DOHH2 (cell line): ENCODE measurements around the gene IFI27L1.

Source experiments
- H3F3A ChIP-seq: fragments of 200-600 bp; sonication (generic), shearing (Covaris generic); 2 replicates; pipeline ENCODE4 v1.6.0; 2016; ENCODE audit warnings: antibody characterized with exemption, mild to moderate bottlenecking; ENCODE audit not compliant: control insufficient read depth, insufficient read depth
- H3K27ac ChIP-seq: fragments of 200-600 bp; sonication (generic); 2 replicates; pipeline ENCODE4 v1.5.1; 2014; ENCODE audit warnings: low read depth, mild to moderate bottlenecking, low read length, moderate library complexity
- H3K27me3 ChIP-seq: fragments of 200-600 bp; sonication (generic); 2 replicates; pipeline ENCODE4 v1.6.1; 2014; ENCODE audit warnings: mild to moderate bottlenecking, low read length, mixed read lengths; ENCODE audit not compliant: control insufficient read depth
- H3K36me3 ChIP-seq: fragments of 200-600 bp; sonication (generic); 2 replicates; pipeline ENCODE4 v1.6.1; 2014; ENCODE audit warnings: mild to moderate bottlenecking, low read length, moderate library complexity, mixed read lengths; ENCODE audit not compliant: control insufficient read depth
- H3K4me1 ChIP-seq: fragments of 200-600 bp; sonication (generic); 2 replicates; pipeline ENCODE4 v1.6.1; 2014; ENCODE audit warnings: mild to moderate bottlenecking, low read length, mixed read lengths; ENCODE audit not compliant: control insufficient read depth
- H3K4me2 ChIP-seq: fragments of 200-600 bp; sonication (generic); 2 replicates; pipeline ENCODE4 v1.6.0; 2014; ENCODE audit warnings: mild to moderate bottlenecking, low read length, moderate library complexity
- H3K4me3 ChIP-seq: fragments of 200-600 bp; sonication (generic); 2 replicates; pipeline ENCODE4 v1.5.1; 2014; ENCODE audit warnings: mild to moderate bottlenecking, low read length, mixed read lengths
- H3K79me2 ChIP-seq: fragments of 200-600 bp; sonication (generic); 2 replicates; pipeline ENCODE4 v1.6.1; 2014; ENCODE audit warnings: mild to moderate bottlenecking, low read length, mixed read lengths; ENCODE audit not compliant: control insufficient read depth
- H3K9me2 ChIP-seq: fragments of 200-600 bp; sonication (generic); replicated peaks from 2 replicates; pipeline ENCODE4 v1.6.1; 2014; ENCODE audit warnings: mild to moderate bottlenecking, low read length, mixed read lengths; ENCODE audit not compliant: control insufficient read depth
- H3K9me3 ChIP-seq: fragments of 200-600 bp; sonication (generic); 2 replicates; pipeline ENCODE4 v1.6.1; 2014; ENCODE audit warnings: antibody characterized with exemption, low read length, mixed read lengths; ENCODE audit not compliant: control insufficient read depth, insufficient read depth
- H4K20me1 ChIP-seq: fragments of 200-600 bp; sonication (generic); 2 replicates; pipeline ENCODE4 v1.6.0; 2014; ENCODE audit warnings: low read depth, mild to moderate bottlenecking, antibody characterized with exemption, low read length, moderate library complexity; ENCODE audit not compliant: control insufficient read depth, insufficient read depth
- CTCF ChIP-seq: fragments of 200-600 bp; sonication (generic); IDR thresholded peaks from one replicate; pipeline ENCODE4 v1.5.1; 2014; ENCODE audit warnings: antibody characterized with exemption, mild to moderate bottlenecking, low read depth, low read length; ENCODE audit not compliant: poor library complexity, severe bottlenecking
- EZH2phosphoT487 ChIP-seq: fragments of 200-600 bp; sonication (generic); IDR thresholded peaks from 2 replicates; pipeline ENCODE4 v1.6.1; 2017; ENCODE audit warnings: borderline replicate concordance, mild to moderate bottlenecking, antibody characterized with exemption, low read length, moderate library complexity, mixed read lengths

The IFI27L1 gene

GRCh38 chr14:94041551-94042346 lies 39.4 kb upstream of the IFI27L1 start:
- H3K36me3 ChIP-seq: peaks cover 21% of the 10 kb centered on the region
- no peaks in the 10 kb centered on the region for H3K27me3 ChIP-seq
- H4K20me1 ChIP-seq: no peaks in the 10 kb centered on the region
- no peaks in the 10 kb centered on the region for H3K9me3 ChIP-seq
- H3K4me1 ChIP-seq: no peaks in the 10 kb centered on the region
- no peaks in the 10 kb centered on the region for H3K9me2 ChIP-seq
- no peaks in the 10 kb centered on the region for H3F3A ChIP-seq
- no peak overlapping the region for H3K4me3 ChIP-seq
- TF ChIP-seq CTCF: no peak
- no peak for TF ChIP-seq EZH2phosphoT487
- no peak overlapping the region for H3K4me2 ChIP-seq
- no peak overlapping the region for H3K27ac ChIP-seq
- H3K79me2 ChIP-seq: no peaks in the 10 kb centered on the region

GRCh38 chr14:94042433-94043091 lies 38.5 kb upstream of the IFI27L1 start:
- no peak overlapping the region for H3K27ac ChIP-seq
- H3F3A ChIP-seq: no peaks in the 10 kb centered on the region
- H3K4me2 ChIP-seq: no peak overlapping the region
- peaks cover 29% of the 10 kb centered on the region for H3K36me3 ChIP-seq
- no peaks in the 10 kb centered on the region for H3K4me1 ChIP-seq
- H3K9me2 ChIP-seq: no peaks in the 10 kb centered on the region
- no peaks in the 10 kb centered on the region for H3K27me3 ChIP-seq
- no peak for TF ChIP-seq CTCF
- no peaks in the 10 kb centered on the region for H3K9me3 ChIP-seq
- H3K4me3 ChIP-seq: no peak overlapping the region
- H3K79me2 ChIP-seq: no peaks in the 10 kb centered on the region
- no peaks in the 10 kb centered on the region for H4K20me1 ChIP-seq

- Histone ChIP-seq H3K4me2 (no peak overlapping the region), H3K4me1 (no peaks in the 10 kb centered on the region), H3F3A (no peaks in the 10 kb centered on the region), H3K36me3 (peaks cover 36% of the 10 kb centered on the region), H3K27me3 (no peaks in the 10 kb centered on the region), H3K9me3 (no peaks in the 10 kb centered on the region), H3K79me2 (no peaks in the 10 kb centered on the region), H4K20me1 (no peaks in the 10 kb centered on the region), H3K27ac (no peak overlapping the region), H3K4me3 (no peak overlapping the region), H3K9me2 (no peaks in the 10 kb centered on the region)
- TF ChIP-seq CTCF (no peak), EZH2phosphoT487 (no peak)
Measured at GRCh38 chr14:94043111-94043755, 37.9 kb upstream of the IFI27L1 start.
